ENCODE measurements around the gene OR2H1. TPM values are rescaled to one million over a fixed set of nuclear protein-coding genes. Genes with fewer than 3 reads are reported as not detected.

The OR2H1 gene
- total RNA-seq (ENCODE audit: low replicate concordance) = not detected in 2 replicates

DNA sequence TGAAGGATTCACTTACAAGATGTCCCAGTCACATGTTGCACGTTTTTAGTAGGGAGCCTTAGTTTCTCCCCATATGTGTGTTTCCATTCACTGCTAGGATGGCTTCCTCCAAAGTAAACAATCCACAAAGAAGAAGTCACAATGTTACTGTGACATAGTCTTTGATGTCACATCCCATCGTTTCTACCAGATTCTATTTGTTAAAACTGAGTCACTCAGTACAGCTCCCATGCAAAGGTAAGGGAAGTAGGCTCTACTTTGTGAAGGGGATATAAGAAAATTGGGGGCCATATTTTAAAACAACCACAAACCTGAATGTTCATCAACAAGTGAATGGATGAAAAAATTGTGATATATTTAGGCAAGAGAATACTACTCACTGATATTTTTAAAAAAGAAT lies at the start of gene OR2H1, which contains the start of gene OR11A1:
OR2H1 (plus strand) TSS at position 185 of the 400 bp plus-strand sequence. CDS start 4,615 bp downstream, outside the sequence.
OR11A1 (minus strand) TSS at position 101 of the 400 bp plus-strand sequence. CDS start 29,430 bp downstream, outside the sequence.
- H3K36me3 Mint-ChIP-seq = no peaks in the 10 kb centered on the region
- no peak within 1 kb of the TSS for H3K4me3 Mint-ChIP-seq
- Histone ChIP-seq H3K4me2 (no peak within 1 kb of the TSS), H4K20me1 (ENCODE audit: low read depth) (no peaks in the 10 kb centered on the region), H3K9me3 (ENCODE audit: low read depth) (no peaks in the 10 kb centered on the region), H3K36me3 (no peaks in the 10 kb centered on the region), H3K4me1 (no peaks in the 10 kb centered on the region), H3K4me3 (no peak within 1 kb of the TSS), H3K27ac (no peak within 1 kb of the TSS), H2AFZ (replicated peaks) (no peak within 1 kb of the TSS), H3K27me3 (no peaks in the 10 kb centered on the region), H3K79me2 (ENCODE audit: low read depth) (no peaks in the 10 kb centered on the region), H3F3A (ENCODE audit: low read depth) (no peaks in the 10 kb centered on the region), H3K9ac (no peak within 1 kb of the TSS)
- no peaks in the 10 kb centered on the region for H3K27me3 Mint-ChIP-seq (ENCODE audit: insufficient read depth, low read depth)
- no peak within 1 kb of the TSS for H3K27ac Mint-ChIP-seq
- no peak for TF ChIP-seq EZH2 (IDR thresholded peaks at IDR 0.05)
- DNase-seq (ENCODE audit: low spot score) = no peak
- H3K4me1 Mint-ChIP-seq = no peaks in the 10 kb centered on the region
- no peaks in the 10 kb centered on the region for H3K9me3 Mint-ChIP-seq

DNA sequence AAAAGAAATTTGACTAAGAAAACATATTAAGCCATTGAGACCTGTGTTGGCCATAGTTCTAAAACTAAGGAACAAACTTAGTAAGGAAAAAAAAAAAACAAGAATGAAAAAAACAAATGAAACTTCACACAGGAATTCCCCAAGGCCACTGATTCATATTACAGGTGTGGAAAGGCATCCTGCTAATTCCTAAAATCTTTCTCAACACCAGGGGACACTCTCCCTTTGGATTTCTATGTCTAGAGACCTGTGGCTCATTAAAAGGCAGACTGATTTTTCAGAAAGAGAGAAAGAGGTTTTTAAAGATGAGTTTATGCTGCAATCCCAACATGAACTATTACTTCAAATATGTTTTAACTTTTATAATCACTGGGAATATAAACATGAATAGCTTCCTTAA lies 42.4 kb upstream of the OR2H1 start, which contains the start of gene OR12D1:
OR12D1 (plus strand) TSS at position 341 of the 400 bp plus-strand sequence.
- Mint-ChIP-seq H3K4me1 (no peaks in the 10 kb centered on the region), H3K27me3 (ENCODE audit: insufficient read depth, low read depth) (no peaks in the 10 kb centered on the region), H3K9me3 (peaks cover 10% of the 10 kb centered on the region), H3K36me3 (no peaks in the 10 kb centered on the region), H3K27ac (no peak within 1 kb of the TSS), H3K4me3 (no peak within 1 kb of the TSS)
- no peaks in the 10 kb centered on the region for H4K20me1 ChIP-seq (ENCODE audit: low read depth)
- no peaks in the 10 kb centered on the region for H3K9me3 ChIP-seq (ENCODE audit: low read depth)
- no peak for TF ChIP-seq EZH2phosphoT487 (IDR thresholded peaks at IDR 0.05)
- TF ChIP-seq, protein P1, sequence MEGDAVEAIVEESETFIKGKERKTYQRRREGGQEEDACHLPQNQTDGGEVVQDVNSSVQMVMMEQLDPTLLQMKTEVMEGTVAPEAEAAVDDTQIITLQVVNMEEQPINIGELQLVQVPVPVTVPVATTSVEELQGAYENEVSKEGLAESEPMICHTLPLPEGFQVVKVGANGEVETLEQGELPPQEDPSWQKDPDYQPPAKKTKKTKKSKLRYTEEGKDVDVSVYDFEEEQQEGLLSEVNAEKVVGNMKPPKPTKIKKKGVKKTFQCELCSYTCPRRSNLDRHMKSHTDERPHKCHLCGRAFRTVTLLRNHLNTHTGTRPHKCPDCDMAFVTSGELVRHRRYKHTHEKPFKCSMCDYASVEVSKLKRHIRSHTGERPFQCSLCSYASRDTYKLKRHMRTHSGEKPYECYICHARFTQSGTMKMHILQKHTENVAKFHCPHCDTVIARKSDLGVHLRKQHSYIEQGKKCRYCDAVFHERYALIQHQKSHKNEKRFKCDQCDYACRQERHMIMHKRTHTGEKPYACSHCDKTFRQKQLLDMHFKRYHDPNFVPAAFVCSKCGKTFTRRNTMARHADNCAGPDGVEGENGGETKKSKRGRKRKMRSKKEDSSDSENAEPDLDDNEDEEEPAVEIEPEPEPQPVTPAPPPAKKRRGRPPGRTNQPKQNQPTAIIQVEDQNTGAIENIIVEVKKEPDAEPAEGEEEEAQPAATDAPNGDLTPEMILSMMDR (IDR thresholded peaks at IDR 0.05) = peak; percentile 43
- no peaks in the 10 kb centered on the region for H3K27me3 ChIP-seq
- no peaks in the 10 kb centered on the region for H3K79me2 ChIP-seq (ENCODE audit: low read depth)
- H3K9ac ChIP-seq = no peak within 1 kb of the TSS
- no peak within 1 kb of the TSS for H3K4me2 ChIP-seq
- H3K27ac ChIP-seq = no peak within 1 kb of the TSS
- peak; percentile 9 for DNase-seq (ENCODE audit: low spot score)
- H3F3A ChIP-seq (ENCODE audit: low read depth) = no peaks in the 10 kb centered on the region
- H2AFZ ChIP-seq (replicated peaks) = no peak within 1 kb of the TSS
- no peaks in the 10 kb centered on the region for H3K4me1 ChIP-seq
- H3K36me3 ChIP-seq = no peaks in the 10 kb centered on the region
- no peak within 1 kb of the TSS for H3K4me3 ChIP-seq

DNA sequence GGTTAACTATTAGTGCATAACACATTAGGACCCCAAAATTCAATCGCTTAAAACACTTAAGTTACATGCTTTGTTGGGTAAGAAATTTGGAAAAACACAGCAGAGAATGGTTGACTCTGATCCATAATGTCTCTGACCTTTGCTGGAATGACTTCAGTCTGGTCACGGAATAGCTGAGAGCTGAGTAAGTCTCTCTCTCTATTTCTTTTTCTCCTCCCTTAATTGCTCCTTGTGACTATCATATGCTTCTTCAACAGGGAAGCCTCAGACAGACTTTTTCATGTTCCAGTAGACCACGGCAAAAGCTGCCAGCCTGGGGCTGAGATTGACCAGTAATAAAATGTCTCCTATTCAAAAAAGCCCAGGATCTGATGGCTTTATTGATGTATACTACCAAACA lies 37.4 kb upstream of the OR2H1 start:
- H3K27me3 Mint-ChIP-seq (ENCODE audit: insufficient read depth, low read depth) = no peaks in the 10 kb centered on the region
- no peaks in the 10 kb centered on the region for H4K20me1 ChIP-seq (ENCODE audit: low read depth)
- no peaks in the 10 kb centered on the region for H3K27me3 ChIP-seq
- H3K9me3 ChIP-seq (ENCODE audit: low read depth) = no peaks in the 10 kb centered on the region
- no peak overlapping the region for H3K4me2 ChIP-seq
- H3K4me1 ChIP-seq = no peaks in the 10 kb centered on the region
- H3F3A ChIP-seq (ENCODE audit: low read depth) = no peaks in the 10 kb centered on the region
- H3K79me2 ChIP-seq (ENCODE audit: low read depth) = no peaks in the 10 kb centered on the region
- H3K4me1 Mint-ChIP-seq = no peaks in the 10 kb centered on the region
- no peak overlapping the region for H2AFZ ChIP-seq (replicated peaks)
- H3K27ac Mint-ChIP-seq = no peak overlapping the region
- H3K36me3 ChIP-seq = no peaks in the 10 kb centered on the region
- no peaks in the 10 kb centered on the region for H3K36me3 Mint-ChIP-seq
- TF ChIP-seq, protein P1 (IDR thresholded peaks at IDR 0.05) = no peak
- TF ChIP-seq EZH2 (IDR thresholded peaks at IDR 0.05) = no peak
- no peak for TF ChIP-seq EZH2phosphoT487 (IDR thresholded peaks at IDR 0.05)
- no peak for DNase-seq (ENCODE audit: low spot score)
- H3K4me3 ChIP-seq = no peak overlapping the region
- no peak overlapping the region for H3K4me3 Mint-ChIP-seq
- no peak overlapping the region for H3K27ac ChIP-seq
- no peaks in the 10 kb centered on the region for H3K9me3 Mint-ChIP-seq
- no peak overlapping the region for H3K9ac ChIP-seq

DNA sequence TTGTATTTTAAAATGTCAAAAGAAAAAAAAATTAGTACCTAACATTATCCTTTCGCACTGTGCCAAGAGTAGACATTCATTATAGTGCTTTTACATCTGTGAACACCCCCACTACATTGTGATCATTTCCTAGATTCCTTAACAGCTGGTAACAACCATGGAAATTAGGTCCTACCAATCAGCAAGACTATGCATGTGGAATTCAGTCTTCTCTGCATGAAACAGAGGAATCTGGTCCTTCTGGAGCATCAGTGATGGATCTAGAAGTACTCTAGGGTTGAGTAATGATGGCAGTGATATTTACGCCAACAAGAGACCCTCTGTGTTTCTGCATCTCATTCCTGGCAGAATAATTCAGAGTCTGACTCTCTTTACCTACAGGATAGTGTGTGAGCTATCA lies 32.8 kb upstream of the OR2H1 start:
- no peak overlapping the region for H3K4me2 ChIP-seq

More for the DNA sequence above, 32.8 kb upstream of the OR2H1 start:
- Histone ChIP-seq H4K20me1 (ENCODE audit: low read depth) (no peaks in the 10 kb centered on the region), H3K79me2 (ENCODE audit: low read depth) (no peaks in the 10 kb centered on the region), H3K27ac (no peak overlapping the region), H3K9me3 (ENCODE audit: low read depth) (no peaks in the 10 kb centered on the region), H2AFZ (replicated peaks) (no peak overlapping the region), H3K4me3 (no peak overlapping the region), H3F3A (ENCODE audit: low read depth) (no peaks in the 10 kb centered on the region), H3K36me3 (no peaks in the 10 kb centered on the region), H3K9ac (no peak overlapping the region), H3K27me3 (no peaks in the 10 kb centered on the region), H3K4me1 (no peaks in the 10 kb centered on the region)
- TF ChIP-seq EZH2 (IDR thresholded peaks at IDR 0.05) (no peak), EZH2phosphoT487 (IDR thresholded peaks at IDR 0.05) (no peak)
- TF ChIP-seq, protein P1 (IDR thresholded peaks at IDR 0.05) = no peak
- Mint-ChIP-seq H3K4me1 (no peaks in the 10 kb centered on the region), H3K9me3 (no peaks in the 10 kb centered on the region), H3K27me3 (ENCODE audit: insufficient read depth, low read depth) (peaks cover 2% of the 10 kb centered on the region), H3K36me3 (no peaks in the 10 kb centered on the region), H3K4me3 (no peak overlapping the region), H3K27ac (no peak overlapping the region)
- no peak for DNase-seq (ENCODE audit: low spot score)
